Neutrophil (primary cell): ENCODE measurements around the gene THBS2.
"Not testable (repeated sequence)": the region's sequence is repeated elsewhere in the genome, so short reads cannot be mapped to it uniquely, and the experiment has no call there.

Source experiments
- H3K27ac ChIP-seq: fragments of 200-600 bp; sonication (generic); 2 replicates; pipeline ENCODE4 v1.5.1; 2016; ENCODE audit warnings: mild to moderate bottlenecking, moderate library complexity
- H3K27me3 ChIP-seq: fragments of 200-600 bp; sonication (generic); 2 replicates; pipeline ENCODE4 v1.6.0; 2016; ENCODE audit warnings: mild to moderate bottlenecking
- H3K36me3 ChIP-seq: fragments of 200-600 bp; sonication (generic); 2 replicates; pipeline ENCODE4 v1.5.1; 2017
- H3K4me1 ChIP-seq, 2 experiments: fragments of 200-600 bp in 1 of 2; sonication (generic) in 1 of 2; 1 replicate in 1 of 2; 2 replicates in 1 of 2; pipeline versions ENCODE4 v1.5.1 to v1.6.1; 2013 to 2016; ENCODE audit warnings: low read depth in 1 of 2, low read length in 1 of 2, mild to moderate bottlenecking in 1 of 2, moderate library complexity in 1 of 2; ENCODE audit not compliant: control insufficient read depth in 1 of 2, insufficient read depth in 1 of 2
- H3K4me3 ChIP-seq, 2 experiments: fragments of 200-600 bp in 1 of 2; sonication (generic) in 1 of 2; 1 replicate in 1 of 2; 2 replicates in 1 of 2; pipeline ENCODE4 v1.5.1; 2013 to 2016; ENCODE audit warnings: low read depth in 1 of 2, low read length in 1 of 2, mild to moderate bottlenecking in 1 of 2, moderate library complexity in 1 of 2
- H3K9me3 ChIP-seq: fragments of 200-600 bp; sonication (generic); 2 replicates; pipeline ENCODE4 v1.5.1; 2016
- CTCF ChIP-seq: fragments of 200-600 bp; sonication (generic); IDR thresholded peaks from 2 replicates; pipeline ENCODE4 v1.5.1; 2016; ENCODE audit warnings: antibody characterized with exemption

The THBS2 gene

GRCh38 chr6:169220068-169220964 lies 33.3 kb downstream of the THBS2 start:
- Histone ChIP-seq H3K36me3 (no peaks in the 10 kb centered on the region), H3K27me3 (no peaks in the 10 kb centered on the region), H3K9me3 (no peaks in the 10 kb centered on the region), H3K27ac (no peak overlapping the region), H3K4me1 (no peaks in the 10 kb centered on the region), H3K4me3 (no peak overlapping the region)
- TF ChIP-seq CTCF, result no peak

- H3K27ac ChIP-seq, result no peak overlapping the region
- peaks cover 0 to 9% of the 10 kb centered on the region in 2 experiments for H3K4me1 ChIP-seq
- H3K36me3 ChIP-seq, result no peaks in the 10 kb centered on the region
- no peak overlapping the region for H3K4me3 ChIP-seq
- no peak for TF ChIP-seq CTCF
- no peaks in the 10 kb centered on the region for H3K27me3 ChIP-seq
- no peaks in the 10 kb centered on the region for H3K9me3 ChIP-seq
Observed at GRCh38 chr6:169217972-169218371, 35.7 kb downstream of the THBS2 start.

- Histone ChIP-seq H3K27me3 (no peaks in the 10 kb centered on the region), H3K27ac (no peak overlapping the region), H3K9me3 (no peaks in the 10 kb centered on the region), H3K4me1 (peaks cover 0 to 9% of the 10 kb centered on the region in 2 experiments), H3K36me3 (no peaks in the 10 kb centered on the region), H3K4me3 (no peak overlapping the region)
- TF ChIP-seq CTCF, result no peak
Observed at GRCh38 chr6:169216830-169217229, 36.8 kb downstream of the THBS2 start.

GRCh38 chr6:169215201-169215681 lies 38.4 kb downstream of the THBS2 start:
- Histone ChIP-seq H3K27ac (no peak overlapping the region), H3K4me3 (no peak overlapping the region), H3K36me3 (no peaks in the 10 kb centered on the region), H3K9me3 (no peaks in the 10 kb centered on the region), H3K27me3 (no peaks in the 10 kb centered on the region), H3K4me1 (peaks cover 0 to 9% of the 10 kb centered on the region in 2 experiments)
- TF ChIP-seq CTCF, result no peak

- not testable (repeated sequence) for H3K9me3 ChIP-seq, H3K27me3 ChIP-seq, H3K36me3 ChIP-seq, H3K4me1 ChIP-seq, H3K4me3 ChIP-seq, H3K27ac ChIP-seq
Observed at GRCh38 chr6:169214789-169215188, 38.9 kb downstream of the THBS2 start.

- H3K27ac ChIP-seq, result no peak overlapping the region
- no peak overlapping the region for H3K4me3 ChIP-seq
- H3K27me3 ChIP-seq, result no peaks in the 10 kb centered on the region
- H3K9me3 ChIP-seq, result no peaks in the 10 kb centered on the region
- peaks cover 0 to 9% of the 10 kb centered on the region in 2 experiments for H3K4me1 ChIP-seq
- no peaks in the 10 kb centered on the region for H3K36me3 ChIP-seq
- TF ChIP-seq CTCF, result no peak
Observed at GRCh38 chr6:169213814-169214520, 39.7 kb downstream of the THBS2 start.
